ENCODE data around the gene ABCA3.

The ABCA3 gene

GRCh38 chr16:2308089-2308962 is 32.2 kb downstream of the ABCA3 start:
- DNase-seq, result no peak

GRCh38 chr16:2299915-2300192 is 40.7 kb downstream of the ABCA3 start:
- no peak for DNase-seq

- no peak for DNase-seq
Measured at GRCh38 chr16:2299121-2299914, 41.2 kb downstream of the ABCA3 start.

- no peak for DNase-seq
Measured at GRCh38 chr16:2298621-2299020, 41.9 kb downstream of the ABCA3 start.

- DNase-seq, result no peak
Measured at GRCh38 chr16:2297506-2297860, 43.0 kb downstream of the ABCA3 start.

- no peak for DNase-seq
Measured at GRCh38 chr16:2296661-2297505, 43.6 kb downstream of the ABCA3 start.

GRCh38 chr16:2295056-2295798 is 45.3 kb downstream of the ABCA3 start:
- no peak for DNase-seq

GRCh38 chr16:2292221-2292620 is 48.3 kb downstream of the ABCA3 start:
- no peak for DNase-seq

GRCh38 chr16:2289282-2289681 is 51.2 kb downstream of the ABCA3 start:
- no peak for DNase-seq

GRCh38 chr16:2288726-2289125 is 51.8 kb downstream of the ABCA3 start:
- no peak for DNase-seq

GRCh38 chr16:2287916-2288547 is 52.5 kb downstream of the ABCA3 start:
- no peak for DNase-seq

- DNase-seq, result no peak
Measured at GRCh38 chr16:2286550-2286949, 54.0 kb downstream of the ABCA3 start.

GRCh38 chr16:2285731-2286191 is 54.8 kb downstream of the ABCA3 start:
- no peak for DNase-seq

- DNase-seq, result no peak
Measured at GRCh38 chr16:2284797-2285576, 55.5 kb downstream of the ABCA3 start.

- no peak for DNase-seq
Measured at GRCh38 chr16:2284001-2284770, 56.3 kb downstream of the ABCA3 start.

GRCh38 chr16:2282866-2283555 is 57.5 kb downstream of the ABCA3 start:
- DNase-seq, result peak; percentile 64

GRCh38 chr16:2282262-2282661 is 58.3 kb downstream of the ABCA3 start:
- DNase-seq, result no peak

GRCh38 chr16:2280981-2281542 is 59.5 kb downstream of the ABCA3 start:
- DNase-seq, result no peak

- no peak for DNase-seq
Measured at GRCh38 chr16:2280461-2280860, 60.1 kb downstream of the ABCA3 start.

Data from NCI-H1694 treated with DMSO at 0.1 percent for 48 hours (cell line).